ENCODE measurements around the gene CRACR2B. TPM values are rescaled to one million over a fixed set of nuclear protein-coding genes. Genes with fewer than 3 reads are reported as not detected.

The CRACR2B gene
- total and polyA plus RNA-seq, 2 of the 13 experiments (the other 11 are each of a cell fraction or from before 2014, with no cell fraction given) = 14.9 to 21.0 TPM

DNA sequence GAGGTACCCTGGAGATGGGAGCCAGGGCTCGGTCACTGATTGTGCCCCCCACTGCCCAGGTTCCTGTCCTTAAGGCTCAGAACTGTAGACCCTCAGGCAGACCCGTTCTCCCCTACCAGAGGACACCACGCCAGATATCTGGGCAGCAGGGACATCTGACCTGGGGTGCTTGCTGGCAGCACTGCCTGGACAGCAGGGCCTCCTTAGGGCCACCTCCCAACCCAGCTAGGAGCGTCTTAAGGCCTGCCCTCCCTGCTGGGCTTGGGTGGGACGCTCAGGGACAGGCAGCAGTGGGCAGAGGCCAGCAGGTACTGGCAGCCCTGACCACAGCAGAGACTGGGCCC, 11.5 kb downstream of the CRACR2B start:
- Histone ChIP-seq H3K9me3 (ENCODE audit: low read length) (no peaks in the 10 kb centered on the region), H3K4me1 (ENCODE audit: insufficient read depth, low read length) (peaks cover 63% of the 10 kb centered on the region), H2AFZ (ENCODE audit: low read length) (no peak overlapping the region), H4K20me1 (ENCODE audit: insufficient read depth, low read length) (peaks cover 20% of the 10 kb centered on the region; the same call in 1 of the 2 replicates), H3K4me3 (replicated peaks in 1 of 3; ENCODE audit: insufficient read depth in 1 of 3, low read depth in 2 of 3, low read length in 3 of 3) (no peak overlapping the region), H3K27me3 (ENCODE audit: control insufficient read depth in 1 of 2, insufficient read depth in 2 of 2, low read length in 2 of 2) (no peaks in the 10 kb centered on the region), H3K27ac (ENCODE audit: extremely low read length, insufficient read depth, low read length) (peak overlapping the region; percentile 53), H3K79me2 (ENCODE audit: insufficient read depth, low read length) (peaks cover 32% of the 10 kb centered on the region), H3K36me3 (replicated peaks in 1 of 2; ENCODE audit: control insufficient read depth in 1 of 2, insufficient read depth in 2 of 2, low read length in 2 of 2) (peaks cover 9 to 36% of the 10 kb centered on the region in 2 experiments), H3K9ac (ENCODE audit: insufficient read depth, low read depth, low read length) (peak overlapping the region; percentile 47; the same call in 1 of the 2 replicates), H3K4me2 (ENCODE audit: low read depth, low read length) (peak overlapping the region; percentile 7; the same call in 1 of the 2 replicates)
- TF ChIP-seq ZC3H13 (CRISPR knock-in tag; IDR thresholded peaks at IDR 0.05) (0 out of 2 replicates have a peak, but pooled peaks have one; percentile 0), ZNF292 (CRISPR knock-in tag; IDR thresholded peaks at IDR 0.05; ENCODE audit: borderline replicate concordance, low read depth) (no peak), CHCHD3 (CRISPR knock-in tag; IDR thresholded peaks at IDR 0.05) (0 out of 2 replicates have a peak, but pooled peaks have one; percentile 20), KLF15 (CRISPR knock-in tag; IDR thresholded peaks at IDR 0.05; ENCODE audit: borderline replicate concordance) (no peak), ARNT2 (CRISPR knock-in tag; IDR thresholded peaks at IDR 0.05; ENCODE audit: low read depth) (no peak), POLR2G (IDR thresholded peaks at IDR 0.05; ENCODE audit: low read depth, low read length) (peak; percentile 21; the same call in 1 of the 2 replicates), THYN1 (CRISPR knock-in tag; IDR thresholded peaks at IDR 0.05; ENCODE audit: borderline replicate concordance, low read depth) (no peak), ERF (CRISPR knock-in tag; IDR thresholded peaks at IDR 0.05) (no peak), ZNF672 (CRISPR knock-in tag; IDR thresholded peaks at IDR 0.05) (no peak), ZFP90 (CRISPR knock-in tag; IDR thresholded peaks at IDR 0.05; ENCODE audit: borderline replicate concordance) (no peak), POLR2A (IDR thresholded peaks at IDR 0.05; ENCODE audit: insufficient read depth in 1 of 2, low read depth in 2 of 2, low read length in 2 of 2) (peak in 1 of 2 experiments; percentile 14; a peak in 1 of 4 replicates), AGO2 (optimal IDR thresholded peaks at IDR 0.05; ENCODE audit: low read depth, low read length) (peak; percentile 54), ZSCAN25 (CRISPR knock-in tag; IDR thresholded peaks at IDR 0.05) (no peak), SMARCE1 (IDR thresholded peaks at IDR 0.05; ENCODE audit: borderline replicate concordance) (no peak)
- TF ChIP-seq, protein P1, sequence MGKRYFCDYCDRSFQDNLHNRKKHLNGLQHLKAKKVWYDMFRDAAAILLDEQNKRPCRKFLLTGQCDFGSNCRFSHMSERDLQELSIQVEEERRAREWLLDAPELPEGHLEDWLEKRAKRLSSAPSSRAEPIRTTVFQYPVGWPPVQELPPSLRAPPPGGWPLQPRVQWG (CRISPR knock-in tag; IDR thresholded peaks at IDR 0.05; ENCODE audit: borderline replicate concordance, low read depth) = no peak
- TF ChIP-seq, protein P2, sequence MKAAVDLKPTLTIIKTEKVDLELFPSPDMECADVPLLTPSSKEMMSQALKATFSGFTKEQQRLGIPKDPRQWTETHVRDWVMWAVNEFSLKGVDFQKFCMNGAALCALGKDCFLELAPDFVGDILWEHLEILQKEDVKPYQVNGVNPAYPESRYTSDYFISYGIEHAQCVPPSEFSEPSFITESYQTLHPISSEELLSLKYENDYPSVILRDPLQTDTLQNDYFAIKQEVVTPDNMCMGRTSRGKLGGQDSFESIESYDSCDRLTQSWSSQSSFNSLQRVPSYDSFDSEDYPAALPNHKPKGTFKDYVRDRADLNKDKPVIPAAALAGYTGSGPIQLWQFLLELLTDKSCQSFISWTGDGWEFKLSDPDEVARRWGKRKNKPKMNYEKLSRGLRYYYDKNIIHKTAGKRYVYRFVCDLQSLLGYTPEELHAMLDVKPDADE (CRISPR knock-in tag; IDR thresholded peaks at IDR 0.05) = no peak
- intact Hi-C loops (cut with micrococcal nuclease; ENCODE audit: unreplicated experiment) = no loop called here
- in situ Hi-C loops (cut with HindIII; ENCODE audit: extremely low pct_ligation_motif_present, low pct_unique_long_range_greater_than_20kb) = no loop called here
- WGBS (ENCODE audit: low lambda C conversion rate) = 100% methylated on average over 1 of the region's 5 CpGs
- BruUV-seq (replicated peaks) = no TSS peak
- POLR2A ChIA-PET = interaction anchor here (1.2 to 16.1 kb wide), 5 partner anchors 10 to 82 kb away, joined by 3 to 264 read pairs (median 15); partner anchors contain the start of genes CD151, CRACR2B, PIDD1 and PNPLA2
- ATAC-seq = no peak
- CTCF ChIA-PET (ENCODE audit: low intra/inter-chr PET ratio, low total read pairs) = no interaction called here
- DNase-seq (ENCODE audit: low spot score) = no peak
- no peak for FAIRE-seq

Data from HepG2 (cell line).